Smooth muscle cell of the umbilical artery (primary cell): ENCODE results near the gene ING5. TPM values are rescaled to one million over a fixed set of nuclear protein-coding genes. Genes with fewer than 3 reads are reported as not detected.

Experiments
- total RNA-seq: library from RNA; depleted of rRNA; stranded (reverse); fragments of >200 nt; gene quantifications from 2 replicates; pipeline ENCODE4 v1.2.3, GENCODE V29; 2014

ING5 gene
- 19.9 and 24.8 TPM in 2 replicates for total RNA-seq

DNA sequence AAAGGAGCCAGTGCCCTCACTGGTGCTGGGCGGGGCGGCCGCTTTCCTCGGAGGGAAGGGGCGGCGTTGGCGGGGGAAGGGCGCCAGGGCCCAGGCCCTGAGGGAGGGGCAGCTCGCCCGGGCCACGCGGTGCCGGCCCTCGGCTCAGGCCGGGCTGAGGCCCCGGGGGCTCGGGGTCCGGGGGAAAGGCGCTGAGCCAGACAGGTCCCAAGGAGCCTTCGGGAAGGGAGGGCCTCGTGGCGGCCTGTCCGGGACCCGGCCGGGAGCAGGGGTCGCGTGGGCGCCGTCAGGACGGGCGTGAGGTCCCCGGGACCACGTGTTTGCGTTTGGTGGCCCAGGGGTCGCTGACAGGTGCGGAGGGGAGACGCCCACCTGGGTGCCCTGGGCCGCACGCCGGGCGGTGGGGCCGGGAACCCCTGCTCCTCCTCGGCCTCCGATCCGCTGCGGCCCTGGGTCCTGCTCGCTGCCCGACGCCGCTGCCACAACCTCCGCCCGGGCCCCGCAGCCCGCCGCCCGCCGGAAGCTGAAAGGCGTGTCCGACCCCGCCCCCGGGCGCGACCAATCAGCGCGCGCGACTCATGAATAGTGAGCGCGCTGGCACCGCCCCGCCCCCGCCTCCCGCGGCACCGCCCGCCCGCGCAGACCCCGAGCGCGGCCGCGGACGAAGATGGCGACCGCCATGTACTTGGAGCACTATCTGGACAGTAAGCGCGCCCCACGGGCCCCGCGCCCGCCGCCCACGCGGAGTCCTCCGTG, at the start of gene ING5:
Gene ING5, plus strand, starts transcription at position 641 of the 756 bp plus-strand sequence. Its CDS starts 27 bp downstream, at position 668.

DNA sequence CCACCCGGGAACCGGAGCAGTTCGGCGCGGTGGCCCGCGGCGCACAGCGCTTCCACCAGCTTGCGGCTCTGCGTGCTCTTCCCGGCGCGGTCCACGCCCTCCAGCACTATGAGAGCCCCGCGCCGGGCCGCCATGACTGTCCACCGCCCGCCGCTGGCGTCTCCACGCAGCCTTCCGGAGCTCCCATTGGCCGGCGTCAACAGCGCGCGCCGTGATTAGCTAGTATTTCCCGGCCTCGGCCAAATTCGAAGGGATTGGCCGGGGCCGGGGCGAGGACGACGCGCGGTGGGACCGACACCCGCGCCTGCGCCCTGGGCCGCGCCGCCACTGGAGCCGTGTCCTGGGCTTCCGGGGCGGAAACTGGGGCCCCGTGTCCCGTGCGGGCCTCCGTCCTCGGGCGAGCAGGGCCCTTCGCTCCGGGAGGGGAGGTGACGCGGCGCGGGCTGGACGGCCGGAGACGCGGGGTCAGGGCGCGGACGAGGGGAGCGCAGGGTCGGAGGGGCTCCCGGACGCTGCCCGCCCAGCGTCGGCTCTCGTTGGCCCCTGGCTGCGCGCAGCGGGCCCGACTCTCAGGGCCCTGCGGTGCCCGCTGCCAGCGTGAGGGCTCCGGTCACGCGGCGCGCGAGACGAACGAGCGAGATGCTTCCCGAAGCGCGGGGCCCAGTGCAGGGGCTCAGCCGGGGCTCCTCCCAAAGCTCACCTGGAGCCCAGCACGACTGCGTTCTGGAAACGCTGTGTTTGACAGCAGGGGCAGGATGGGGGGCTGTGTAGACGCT, 15.0 kb upstream of the ING5 start, which contains the start of gene DTYMK:
Gene DTYMK, minus strand, starts transcription at position 166 of the 776 bp plus-strand sequence. Its CDS starts 32 bp downstream, at position 134.

DNA sequence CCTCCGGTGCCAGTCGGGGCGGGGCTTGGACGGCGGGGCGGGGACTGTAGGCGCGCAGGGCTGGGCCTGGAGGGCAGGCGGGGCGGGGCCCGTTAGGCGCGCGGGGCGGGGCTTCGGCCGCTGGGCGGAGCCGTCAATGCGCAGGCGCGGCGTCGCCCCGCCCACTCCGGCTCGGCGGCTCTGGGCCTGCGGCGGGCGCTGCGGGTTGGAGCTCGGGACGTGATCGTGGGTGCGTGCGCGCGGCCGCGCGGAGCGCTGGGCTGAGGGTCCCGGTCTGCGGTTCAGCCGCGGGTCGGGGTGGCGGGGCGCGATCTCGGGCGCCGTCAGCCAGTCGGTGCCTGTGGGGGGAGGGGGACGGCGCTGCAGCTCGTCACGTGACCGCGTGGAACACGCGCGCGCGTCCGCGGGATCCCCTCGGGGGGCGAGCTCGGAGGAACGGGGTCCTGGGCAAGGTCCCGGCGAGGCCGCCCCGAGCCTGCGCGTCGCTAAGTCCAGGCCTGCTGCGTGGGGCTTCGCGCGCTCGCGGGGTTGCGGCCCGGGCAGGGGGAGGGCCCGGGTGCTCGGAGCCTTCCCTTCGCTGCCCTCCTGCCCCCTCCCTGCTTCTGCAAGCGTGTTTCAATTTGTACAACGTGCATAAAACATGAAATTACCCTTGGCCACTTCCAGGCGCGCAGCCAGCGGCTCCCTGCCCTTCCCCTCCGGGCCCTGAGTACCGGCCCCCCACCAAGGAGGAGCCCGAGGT, 32.8 kb downstream of the ING5 start, which contains the start of gene D2HGDH:
Gene D2HGDH, plus strand, starts transcription at position 164 of the 742 bp plus-strand sequence. CDS start 595 bp downstream, outside the sequence.

DNA sequence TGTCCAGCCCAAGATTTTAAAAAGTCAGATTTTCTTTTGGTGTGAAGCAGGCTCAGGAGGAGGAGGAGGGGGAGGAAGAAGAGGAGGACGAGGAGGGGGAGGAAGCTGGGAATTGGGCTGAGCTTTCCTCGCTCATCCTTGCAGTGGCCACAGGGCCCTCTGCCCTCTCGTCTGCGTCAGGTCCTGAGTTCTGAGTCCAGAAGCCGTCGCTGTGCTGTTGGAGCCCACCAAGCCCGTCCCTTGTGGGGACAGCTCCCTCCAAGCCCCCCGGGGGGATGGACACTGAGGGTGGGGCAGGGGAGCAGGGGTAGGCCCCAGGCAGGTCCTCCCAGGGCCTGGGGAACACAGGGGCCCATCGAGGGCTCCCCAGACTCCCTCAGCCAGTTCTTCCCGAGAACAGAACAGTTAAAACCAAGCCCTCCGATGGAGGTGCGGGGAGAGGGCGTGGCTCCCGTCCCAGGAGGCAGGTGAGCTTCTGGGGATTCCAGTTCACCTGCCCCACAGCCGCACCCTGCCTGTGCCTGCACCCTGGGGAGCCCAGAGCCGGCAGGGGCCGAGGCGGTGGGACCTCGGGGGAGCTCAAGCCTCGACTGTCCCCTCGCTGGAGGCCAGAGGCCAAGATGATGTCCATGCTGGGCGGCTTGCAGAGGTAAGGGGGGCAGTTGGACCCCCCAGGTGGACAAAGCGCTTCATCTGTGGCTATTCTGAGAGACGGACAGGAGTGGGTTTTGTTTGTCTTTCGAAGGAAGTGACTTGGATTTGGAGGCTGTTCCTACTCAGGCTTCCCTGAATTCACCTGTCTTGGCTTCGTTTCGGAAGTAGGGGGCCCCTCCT, 74.7 kb downstream of the ING5 start, which contains the start of gene GAL3ST2:
Gene GAL3ST2, plus strand, starts transcription at position 487 of the 834 bp plus-strand sequence. Its CDS starts 134 bp downstream, at position 621.

Other genes starting within 250 kb of the ING5 start
- 180 and 241 TPM in 2 replicates for gene STK25, start 193.5 kb upstream of the ING5 start, total RNA-seq
- 21.7 and 35.5 TPM in 2 replicates for gene BOK, start 143.3 kb upstream of the ING5 start, total RNA-seq
- gene THAP4, start 64.9 kb upstream of the ING5 start, total RNA-seq: 22.3 and 36.0 TPM in 2 replicates
- gene ATG4B, start 64.3 kb upstream of the ING5 start, total RNA-seq: 46.9 and 81.8 TPM in 2 replicates
- gene DTYMK, start 15.2 kb upstream of the ING5 start, total RNA-seq: 12.5 and 23.9 TPM in 2 replicates
- gene D2HGDH, start 32.6 kb downstream of the ING5 start, total RNA-seq: 19.0 and 20.5 TPM in 2 replicates
- under 0.01 and 0.74 TPM in 2 replicates for gene GAL3ST2, start 74.8 kb downstream of the ING5 start, total RNA-seq
- 0.18 TPM in 1 of 2 replicates, not detected in the other for gene NEU4, start 107.2 kb downstream of the ING5 start, total RNA-seq
- gene PDCD1, start 156.9 kb downstream of the ING5 start, total RNA-seq: not detected in 2 replicates
- gene RTP5, start 167.7 kb downstream of the ING5 start, total RNA-seq: not detected in 2 replicates